AG09309 (cell line): Measurements from ENCODE around the gene ITGA11.

Experiments used
- DNase-seq: peaks from one replicate; pipeline ENCODE4 v3.0.0-alpha.2; 2010; ENCODE audit warnings: low read depth
- H3K4me3 ChIP-seq: 2 replicates; pipeline ENCODE4 v1.5.1; 2011; ENCODE audit warnings: mild to moderate bottlenecking, low read depth, low read length, moderate library complexity; ENCODE audit not compliant: control insufficient read depth
- CTCF ChIP-seq: IDR thresholded peaks from 2 replicates; pipeline ENCODE4 v1.5.1; 2011; ENCODE audit warnings: mild to moderate bottlenecking, low read depth, low read length, inconsistent platforms; ENCODE audit not compliant: insufficient read depth, control insufficient read depth; ENCODE audit errors: missing control alignments

ITGA11 gene

GRCh38 chr15:68376447-68377060 is 55.4 kb downstream of the ITGA11 start:
- TF ChIP-seq CTCF: no peak
- no peak overlapping the region for H3K4me3 ChIP-seq
- DNase-seq: no peak

DNA sequence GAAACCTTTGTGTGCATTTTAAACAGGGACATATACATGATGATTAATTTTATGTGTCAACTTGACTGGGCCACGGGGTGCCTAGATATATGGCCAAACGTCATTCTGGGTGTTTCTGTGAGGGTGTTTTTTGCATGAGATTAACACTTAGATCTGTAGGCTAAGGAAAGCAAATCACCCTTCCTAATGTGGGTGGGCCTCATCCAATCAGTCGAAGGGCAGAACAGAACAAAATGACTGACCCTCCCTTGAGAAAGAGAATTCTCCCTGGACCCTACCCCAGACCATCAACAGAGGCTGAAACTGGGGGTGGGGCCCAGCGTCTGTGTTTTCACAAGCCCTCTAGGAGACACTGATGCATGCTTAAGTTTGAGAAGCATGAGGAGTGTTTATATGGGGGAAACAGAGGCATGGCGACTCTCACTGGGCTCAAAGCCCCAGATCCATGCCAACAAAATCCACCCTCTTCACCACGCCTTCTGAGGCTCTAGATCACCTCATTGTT is 56.2 kb downstream of the ITGA11 start:
- H3K4me3 ChIP-seq: no peak overlapping the region
- TF ChIP-seq CTCF: no peak
- DNase-seq: no peak

GRCh38 chr15:68375191-68375631 is 56.8 kb downstream of the ITGA11 start:
- TF ChIP-seq CTCF: no peak
- no peak for DNase-seq
- no peak overlapping the region for H3K4me3 ChIP-seq

DNA sequence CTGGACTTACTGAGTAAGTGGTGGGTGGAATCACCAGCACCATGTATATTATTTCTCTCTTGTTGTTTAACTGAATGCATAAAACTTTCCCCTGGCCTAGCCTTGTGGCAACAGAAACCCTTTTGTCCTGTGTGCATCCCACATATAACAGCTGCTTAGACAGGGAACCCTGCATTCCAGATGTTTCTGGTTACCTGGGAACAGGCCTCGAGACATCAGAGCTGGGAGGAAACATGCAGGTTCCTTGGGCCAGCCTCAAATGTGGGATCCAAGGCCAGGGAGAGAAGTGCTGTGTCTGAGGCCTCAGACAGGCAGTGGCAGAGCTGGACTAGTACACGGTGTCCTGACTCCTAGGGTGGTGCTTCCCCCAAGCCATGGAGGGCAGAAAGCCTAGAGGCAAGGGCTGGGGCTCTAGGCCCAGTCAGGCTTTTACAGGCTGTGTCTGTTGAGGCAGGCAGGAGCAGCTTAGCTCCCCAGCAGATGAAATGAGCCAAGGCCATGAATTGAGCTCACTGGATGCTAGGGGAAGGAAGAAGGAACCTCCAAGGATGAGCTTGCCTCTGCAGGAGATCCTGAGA is 57.7 kb downstream of the ITGA11 start:
- H3K4me3 ChIP-seq: no peak overlapping the region
- TF ChIP-seq CTCF: no peak
- DNase-seq: no peak

DNA sequence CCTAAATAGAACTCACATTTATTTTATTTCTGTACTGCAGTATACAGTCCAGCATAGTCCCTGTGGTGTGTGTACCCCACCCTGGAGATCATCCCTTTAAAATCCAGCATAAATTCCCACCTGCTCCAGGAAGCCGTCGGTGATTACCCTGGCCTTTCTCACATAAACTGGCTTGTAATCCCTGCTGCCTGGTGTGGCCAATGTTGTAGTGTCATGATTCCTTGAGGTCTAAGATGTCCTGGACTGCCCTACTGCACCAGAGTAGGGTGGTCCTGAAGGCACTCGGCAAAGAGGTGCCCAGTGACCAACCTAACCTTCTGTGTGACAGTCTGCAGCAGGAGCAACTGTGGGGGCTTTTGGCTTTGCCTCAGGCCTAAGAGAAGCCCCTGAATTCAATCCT is 58.9 kb downstream of the ITGA11 start:
- DNase-seq: no peak
- no peak for TF ChIP-seq CTCF
- no peak overlapping the region for H3K4me3 ChIP-seq

GRCh38 chr15:68372291-68372811 is 59.6 kb downstream of the ITGA11 start:
- H3K4me3 ChIP-seq: no peak overlapping the region
- no peak for DNase-seq
- TF ChIP-seq CTCF: peak; percentile 44
